Astrocyte of the hippocampus (primary cell): ENCODE data around the gene DRD3.

Source experiments
- DNase-seq: peaks from one replicate; pipeline ENCODE4 v3.0.0; 2011; ENCODE audit warnings: low read depth, low spot score

Gene DRD3

GRCh38 chr3:114178770-114179368 lies at the start of gene DRD3:
DRD3 (minus strand) TSS chr3:114179052; CDS start chr3:114171992, 7,060 bp downstream.
- DNase-seq = peak; percentile 82

DNA sequence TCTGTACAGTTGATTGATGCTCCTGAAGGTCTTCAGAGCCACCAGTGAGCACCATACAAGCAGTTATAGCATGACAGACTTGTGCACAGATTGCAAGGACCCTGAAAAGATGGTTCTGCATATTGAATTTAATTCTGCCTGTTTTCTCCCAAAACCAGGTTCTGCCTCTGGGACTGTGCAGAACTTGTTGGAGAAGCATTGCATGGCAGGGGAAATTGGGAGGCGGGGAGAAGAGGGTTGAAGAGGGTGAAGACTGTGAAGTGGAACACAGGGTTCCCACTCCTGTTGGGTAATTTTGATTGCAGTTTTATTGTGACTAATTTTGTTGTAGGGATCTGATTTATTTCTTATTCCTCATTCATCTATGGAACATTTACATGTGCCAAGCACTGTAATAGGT lies 48.2 kb upstream of the DRD3 start:
- DNase-seq = no peak

- DNase-seq = no peak
These were observed 47.5 kb upstream of the DRD3 start for GRCh38 chr3:114226313-114226712.

DNA sequence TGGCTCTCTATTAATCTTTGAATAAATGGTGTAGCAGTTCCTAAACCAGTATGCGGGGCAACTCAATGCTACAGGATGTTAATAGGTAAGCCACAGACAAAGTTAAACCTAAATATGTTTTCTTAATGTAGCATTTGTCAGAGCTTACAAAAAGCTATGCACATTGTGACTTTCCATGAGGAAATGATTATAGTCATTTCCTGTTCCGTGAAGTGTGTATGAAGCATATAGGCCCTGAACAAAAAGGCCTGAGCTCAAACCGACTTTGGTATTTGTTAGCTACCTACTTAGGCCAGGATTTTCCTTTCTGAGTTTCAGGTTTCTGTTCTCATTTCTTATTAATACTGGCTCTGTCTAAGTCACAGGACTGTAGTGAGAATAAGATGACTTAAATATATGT lies 44.3 kb upstream of the DRD3 start:
- no peak for DNase-seq

- no peak for DNase-seq
These were observed 43.0 kb upstream of the DRD3 start for GRCh38 chr3:114221881-114222264.

- DNase-seq = peak; percentile 8
These were observed 42.5 kb upstream of the DRD3 start for GRCh38 chr3:114221165-114221880.

DNA sequence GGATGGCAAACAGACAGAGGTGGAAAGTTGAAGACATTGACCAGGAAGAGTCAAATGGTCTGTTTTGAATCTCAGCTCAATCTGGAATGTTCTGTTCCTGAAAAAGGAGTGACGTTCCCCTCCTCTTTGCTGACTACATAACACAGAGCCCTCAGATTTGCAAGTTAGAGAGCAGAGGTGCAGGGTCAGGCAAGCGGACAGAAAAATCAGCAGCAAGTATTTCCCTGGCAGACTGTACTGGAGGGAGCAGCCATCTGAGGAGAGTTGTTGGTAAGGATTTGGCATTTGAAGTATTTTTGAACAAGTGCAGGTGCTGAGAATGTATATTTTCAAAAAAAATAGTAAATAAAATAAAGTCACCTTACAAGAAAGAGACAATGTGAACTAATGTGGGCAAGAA lies 40.9 kb upstream of the DRD3 start:
- DNase-seq = no peak

GRCh38 chr3:114218578-114219185 lies 39.8 kb upstream of the DRD3 start:
- DNase-seq = no peak

GRCh38 chr3:114218006-114218405 lies 39.2 kb upstream of the DRD3 start:
- DNase-seq = peak; percentile 37

DNA sequence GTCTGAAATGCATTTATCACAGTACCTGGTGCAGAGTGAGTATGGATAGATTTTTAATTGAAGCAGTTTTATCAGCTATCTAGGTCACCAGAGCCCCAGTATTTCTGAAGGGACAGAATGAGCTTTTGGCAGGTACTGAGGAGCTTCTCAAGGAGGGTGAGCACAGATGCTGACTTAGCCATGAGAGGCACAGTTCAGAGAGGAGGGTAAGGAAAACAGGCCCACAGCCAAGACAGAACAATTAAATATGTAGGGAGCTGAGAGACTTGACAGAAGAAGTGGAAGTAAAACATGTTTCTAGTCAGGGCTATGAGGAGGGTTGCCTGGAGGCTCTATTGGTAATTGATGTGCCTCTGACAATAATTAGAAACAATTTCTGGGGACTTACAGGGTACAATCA lies 38.4 kb upstream of the DRD3 start:
- DNase-seq = no peak

- peak; percentile 66 for DNase-seq
These were observed 37.5 kb upstream of the DRD3 start for GRCh38 chr3:114216186-114216970.

GRCh38 chr3:114214542-114215341 lies 35.9 kb upstream of the DRD3 start:
- DNase-seq = no peak

DNA sequence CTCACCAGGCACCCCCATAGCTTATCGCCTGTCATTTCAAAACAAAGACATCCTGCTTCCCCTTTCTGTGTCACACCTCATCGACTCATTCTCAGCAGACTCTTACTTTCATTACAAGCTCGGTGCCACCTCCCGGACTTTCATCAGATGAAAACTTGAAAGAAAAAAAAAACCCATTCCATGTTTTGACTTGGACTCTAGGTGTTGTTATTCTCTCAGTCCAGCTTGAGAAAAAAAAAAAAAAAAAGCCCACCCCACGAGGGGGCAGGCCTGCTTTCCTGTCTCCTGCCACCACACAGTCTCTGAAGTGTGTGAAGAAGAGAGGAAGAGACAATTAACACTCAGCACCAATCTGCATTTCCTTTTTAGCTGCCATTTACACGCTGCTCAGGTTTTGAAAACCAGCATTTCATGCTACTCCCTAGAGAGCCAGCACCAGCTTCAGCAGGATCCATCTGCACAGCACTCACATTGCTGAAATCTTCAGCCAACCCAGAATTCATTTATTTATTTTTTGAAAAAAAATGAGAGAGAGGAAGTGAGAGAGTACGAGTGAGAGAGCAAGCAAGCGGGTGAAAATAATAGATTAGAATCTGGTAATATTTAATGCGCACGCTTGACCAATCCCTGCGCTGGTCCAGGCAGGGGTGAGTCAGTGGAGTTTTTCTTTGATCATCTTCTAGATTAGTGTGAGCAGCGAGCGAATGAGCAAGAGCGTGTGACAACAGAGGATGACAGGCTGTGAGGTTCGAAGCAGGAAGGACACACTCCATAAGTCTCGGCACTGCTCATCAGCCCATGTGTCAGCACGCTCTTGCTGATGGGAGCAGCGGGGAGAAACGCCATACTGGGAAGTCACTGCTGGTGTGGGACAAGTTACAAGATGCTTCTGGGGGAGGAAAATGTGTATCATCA lies 35.0 kb upstream of the DRD3 start:
- DNase-seq = peak; percentile 58

GRCh38 chr3:114213292-114213626 lies 34.4 kb upstream of the DRD3 start:
- DNase-seq = peak; percentile 32

- DNase-seq = no peak
These were observed 33.8 kb upstream of the DRD3 start for GRCh38 chr3:114212646-114213045.

DNA sequence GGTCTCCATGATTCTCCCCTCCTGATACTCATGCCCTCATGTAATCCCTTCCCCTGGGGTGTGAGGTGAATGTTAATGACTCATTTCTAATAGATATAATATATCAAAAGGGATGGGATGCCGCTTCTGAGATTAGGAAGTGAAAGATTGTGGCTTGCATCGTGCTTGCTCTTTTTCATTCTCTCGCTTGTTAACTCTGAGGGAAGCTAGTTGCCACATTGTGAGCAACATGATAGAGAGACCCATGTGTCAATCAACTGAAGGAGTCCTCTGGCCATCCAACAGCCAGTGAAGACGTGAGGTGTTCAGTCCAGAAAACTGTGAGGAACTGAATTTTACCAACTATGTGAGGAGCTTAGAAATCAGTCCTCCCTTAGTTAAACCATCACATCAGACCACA lies 28.9 kb upstream of the DRD3 start:
- no peak for DNase-seq

DNA sequence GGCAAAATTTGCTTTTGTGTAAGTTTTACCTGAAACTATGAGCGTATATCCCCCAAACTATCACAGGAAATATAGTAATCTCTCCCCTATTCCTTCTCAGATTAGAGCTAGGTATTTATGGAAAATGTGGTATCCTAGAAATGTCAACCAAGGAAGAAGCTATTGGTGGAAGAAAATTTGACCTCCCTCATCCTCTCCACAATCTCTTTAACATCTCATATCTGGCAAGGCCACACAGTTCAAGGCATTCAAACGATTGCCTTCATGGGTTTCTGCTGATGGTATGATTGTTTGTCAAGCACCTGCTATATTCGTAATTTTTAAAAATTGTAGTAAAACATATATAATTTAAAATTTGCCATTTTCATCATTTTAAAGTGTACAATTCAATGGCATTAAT lies 27.5 kb upstream of the DRD3 start:
- no peak for DNase-seq

DNA sequence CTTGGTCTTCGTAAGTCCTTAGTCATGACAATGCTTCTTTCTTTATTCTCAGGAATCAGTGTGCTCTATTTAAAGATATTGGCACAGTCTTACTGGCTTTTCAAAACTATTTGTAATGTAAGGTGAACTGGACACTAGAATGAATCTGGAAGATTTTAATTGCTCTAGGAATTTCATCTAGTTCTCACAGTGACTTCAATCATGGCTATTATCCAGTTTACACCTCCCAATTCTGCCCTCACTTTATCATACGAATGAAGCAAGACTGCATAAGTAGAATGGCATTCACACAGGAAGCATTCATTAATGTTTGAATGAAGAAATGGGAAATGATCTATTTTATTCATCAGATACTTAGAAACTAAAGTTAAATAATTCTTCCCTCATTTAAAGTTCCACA lies 26.7 kb upstream of the DRD3 start:
- DNase-seq = peak; percentile 12

DNA sequence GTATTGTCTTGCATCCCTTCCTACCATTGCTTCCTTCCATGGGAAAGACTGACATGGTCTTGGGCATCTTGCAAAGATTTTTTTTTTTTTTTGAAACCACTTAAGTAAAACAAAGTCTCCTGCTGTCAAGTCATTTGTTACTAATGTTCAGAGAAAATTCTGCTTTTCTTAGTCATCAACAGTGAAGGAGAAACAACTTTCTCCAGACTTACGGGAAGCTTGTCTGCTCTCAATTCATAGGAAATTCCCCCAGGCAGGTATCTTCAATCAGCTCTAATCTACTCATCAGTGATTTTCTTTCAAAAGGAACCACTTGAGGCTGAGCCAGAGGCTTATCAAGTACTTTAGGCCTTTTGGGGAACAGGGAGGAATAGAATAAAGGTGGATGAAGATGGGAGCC lies 15.9 kb upstream of the DRD3 start:
- peak; percentile 39 for DNase-seq

DNA sequence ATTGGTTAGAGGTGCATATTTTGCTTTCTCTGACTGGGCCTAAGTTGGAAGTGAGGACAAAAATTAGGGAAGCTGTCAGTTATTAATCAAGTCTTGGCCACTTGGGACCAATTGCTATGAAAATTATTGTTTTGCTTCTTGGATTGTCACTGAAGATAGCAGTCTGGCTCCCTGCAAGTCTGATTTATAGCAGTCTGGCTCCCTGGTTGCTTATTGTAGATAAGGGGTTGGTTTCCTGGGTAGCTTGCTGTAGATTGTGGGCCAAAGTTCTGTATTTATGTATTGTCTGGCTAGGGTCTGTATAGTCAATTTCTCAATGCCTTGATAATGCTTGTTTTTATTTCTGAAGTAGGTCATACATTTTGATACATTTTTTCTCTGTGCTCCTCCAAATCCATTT lies 13.3 kb upstream of the DRD3 start:
- DNase-seq = no peak

- DNase-seq = peak; percentile 35
These were observed 7.6 kb upstream of the DRD3 start for GRCh38 chr3:114186501-114186900.
